Endothelial cell of umbilical vein (primary cell): ENCODE measurements around the gene NALCN. TPM values are rescaled to one million over a fixed set of nuclear protein-coding genes. Genes with fewer than 3 reads are reported as not detected.

Experiments used
- BruUV-seq: library from RNA; stranded (reverse); fragments of 400-500 nt; replicated peaks from 2 replicates; lab custom pipeline; 2021; lab: Mats Ljungman, UMichigan
- CTCF ChIA-PET: fragments of 300-600, 350-600 bp; sonication (Branson Sonifier 250); formaldehyde crosslinking; loops from one replicate; lab custom pipeline; 2021; ENCODE audit warnings: antibody characterized with exemption, inconsistent platforms; lab: Charles Lee
- POLR2A ChIA-PET: fragments of 300-600, 350-600 bp; sonication (Branson Sonifier 250); formaldehyde crosslinking; loops from one replicate; lab custom pipeline; 2021; ENCODE audit warnings: antibody characterized with exemption, inconsistent platforms; lab: Charles Lee
- DNase-seq: peaks from one replicate; pipeline ENCODE4 v3.0.0-alpha.2; 2011; ENCODE audit warnings: low read depth, low spot score
- FAIRE-seq: peaks from 2 replicates; lab custom pipeline; 2011; peaks lifted over from hg19 to GRCh38; lab: Jason Lieb, UNC
- H2AFZ ChIP-seq: 2 replicates; pipeline ENCODE4 v1.6.0; 2012; ENCODE audit warnings: low read depth, low read length, control low read depth, inconsistent platforms
- H3K27ac ChIP-seq: 2 replicates; pipeline ENCODE4 v1.5.1; 2011; ENCODE audit warnings: low read depth, mild to moderate bottlenecking, control low read depth, low read length, moderate library complexity; ENCODE audit not compliant: insufficient read depth
- H3K27me3 ChIP-seq, 2 experiments: 2 replicates each; pipeline versions ENCODE4 v1.6.0 to v1.6.1; 2011; ENCODE audit warnings: low read length in 2 of 2, mixed read lengths in 1 of 2; ENCODE audit not compliant: control insufficient read depth in 2 of 2, insufficient read depth in 2 of 2
- H3K36me3 ChIP-seq, 2 experiments: 2 replicates in 1 of 2; 3 replicates in 1 of 2; pipeline ENCODE4 v1.5.1; 2011; ENCODE audit warnings: low read length in 2 of 2, mild to moderate bottlenecking in 1 of 2, moderate library complexity in 1 of 2; ENCODE audit not compliant: control insufficient read depth in 2 of 2, insufficient read depth in 2 of 2; ENCODE audit errors: extremely low read depth in 1 of 2
- H3K4me1 ChIP-seq: 3 replicates; pipeline ENCODE4 v1.5.1; 2011; ENCODE audit warnings: mild to moderate bottlenecking, low read length; ENCODE audit not compliant: control insufficient read depth, insufficient read depth; ENCODE audit errors: extremely low read depth
- H3K4me2 ChIP-seq: 2 replicates; pipeline ENCODE4 v1.6.1; 2011; ENCODE audit warnings: low read length, control low read depth, mixed read lengths; ENCODE audit not compliant: insufficient read depth
- H3K4me3 ChIP-seq, 3 experiments: fragments of 200-600 bp in 1 of 3; sonication (generic), shearing (Covaris generic) in 1 of 3; replicated peaks in 1 of 3; 2 replicates each; pipeline ENCODE4 v1.5.1; 2011 to 2016; ENCODE audit warnings: control low read depth in 3 of 3, low read length in 3 of 3, mild to moderate bottlenecking in 2 of 3, inconsistent platforms in 1 of 3, low read depth in 1 of 3, moderate library complexity in 1 of 3; ENCODE audit not compliant: insufficient read depth in 1 of 3
- H3K79me2 ChIP-seq: 2 replicates; pipeline ENCODE4 v1.6.0; 2012; ENCODE audit warnings: low read length, inconsistent platforms; ENCODE audit not compliant: control insufficient read depth, insufficient read depth
- H3K9ac ChIP-seq: replicated peaks from 2 replicates; pipeline ENCODE3; 2011; ENCODE audit warnings: low read length, control low read depth; ENCODE audit not compliant: insufficient read depth; ENCODE audit errors: extremely low read depth
- H3K9me1 ChIP-seq: replicated peaks from 3 replicates; pipeline ENCODE4 v1.6.0; 2011; ENCODE audit warnings: mild to moderate bottlenecking, low read length; ENCODE audit not compliant: control insufficient read depth, insufficient read depth; ENCODE audit errors: extremely low read depth
- H3K9me3 ChIP-seq: replicated peaks from 2 replicates; pipeline ENCODE4 v1.5.1; 2012; ENCODE audit warnings: low read length, inconsistent platforms; ENCODE audit not compliant: control insufficient read depth, insufficient read depth
- H4K20me1 ChIP-seq: replicated peaks from 2 replicates; pipeline ENCODE3; 2011; ENCODE audit warnings: mild to moderate bottlenecking, low read length; ENCODE audit not compliant: control insufficient read depth, insufficient read depth; ENCODE audit errors: extremely low read depth
- CTCF ChIP-seq, 2 donors: IDR thresholded peaks; 1 replicate in 1 of 2; 2 replicates in 1 of 2; pipeline ENCODE4 v1.5.1; 2011; ENCODE audit warnings: low read length in 2 of 2, mild to moderate bottlenecking in 2 of 2, moderate library complexity in 2 of 2, control low read depth in 1 of 2, inconsistent platforms in 1 of 2, low read depth in 1 of 2; ENCODE audit not compliant: insufficient read depth in 1 of 2; ENCODE audit errors: extremely low read depth in 1 of 2
- EZH2 ChIP-seq: IDR thresholded peaks from 2 replicates; pipeline ENCODE4 v1.6.1; 2012; ENCODE audit warnings: borderline replicate concordance, low read depth, mild to moderate bottlenecking, moderate library complexity, low read length, inconsistent platforms; ENCODE audit not compliant: severe bottlenecking
- FOS ChIP-seq: IDR thresholded peaks from 2 replicates; pipeline ENCODE4 v1.6.1; 2011; ENCODE audit warnings: mild to moderate bottlenecking, low read length, moderate library complexity, borderline replicate concordance; ENCODE audit not compliant: insufficient read depth
- GATA2 ChIP-seq: IDR thresholded peaks from 2 replicates; pipeline ENCODE4 v1.7.0; 2011; ENCODE audit warnings: low read depth, mild to moderate bottlenecking, moderate library complexity, mixed read lengths, low read length; ENCODE audit not compliant: insufficient read length, insufficient read depth
- JUN ChIP-seq: IDR thresholded peaks from 2 replicates; pipeline ENCODE4 v1.6.1; 2011; ENCODE audit warnings: borderline replicate concordance, low read depth; ENCODE audit not compliant: insufficient read length, insufficient read depth
- MYC ChIP-seq: IDR thresholded peaks from one replicate; pipeline ENCODE4 v1.6.1; 2011; ENCODE audit warnings: mild to moderate bottlenecking, low read depth, low read length
- POLR2A ChIP-seq: IDR thresholded peaks from 2 replicates; pipeline ENCODE4 v1.6.1; 2012; ENCODE audit warnings: low read depth, mild to moderate bottlenecking, control low read depth, low read length
- POLR2AphosphoS5 ChIP-seq: IDR thresholded peaks from 2 replicates; pipeline ENCODE4 v1.6.1; 2012; ENCODE audit warnings: low read depth, mild to moderate bottlenecking, control low read depth, low read length, moderate library complexity; ENCODE audit not compliant: insufficient read depth
- dilution Hi-C: fragments of 300-500 bp; cut with MboI; formaldehyde crosslinking; loops from one replicate; pipeline ENCODE4 v1.15.0; 2019; ENCODE audit warnings: low sequenced_read_pairs; ENCODE audit not compliant: extremely low pct_ligation_motif_present
- intact Hi-C: fragments of 100-400 bp; cut with micrococcal nuclease; formaldehyde crosslinking; loops from one replicate; pipeline ENCODE4 v1.10.0; 2022
- polyA plus RNA-seq, 4 experiments: library from polyadenylated mRNA; depleted of rRNA in 3 of 4; stranded (reverse) in 3 of 4; unstranded in 1 of 4; fragments of >200 nt; gene quantifications; 2 replicates each; pipeline versions ENCODE4 v1.2.1 to v1.2.3, GENCODE V29; 2011 to 2012; ENCODE audit warnings: missing spikeins in 1 of 4
- total RNA-seq: library from RNA; stranded (reverse); gene quantifications from 2 replicates; pipeline ENCODE4 v1.2.3, GENCODE V29; 2021
- TF ChIP-seq, protein P1 (sequence below): IDR thresholded peaks from 2 replicates; pipeline ENCODE4 v1.6.1; 2011; ENCODE audit not compliant: insufficient read depth, insufficient read length

The NALCN gene
- total and polyA plus RNA-seq, 2 donors (not counting 3 experiments of a cell fraction or from before 2014, with no cell fraction given) = 3.3 to 4.4 TPM

DNA sequence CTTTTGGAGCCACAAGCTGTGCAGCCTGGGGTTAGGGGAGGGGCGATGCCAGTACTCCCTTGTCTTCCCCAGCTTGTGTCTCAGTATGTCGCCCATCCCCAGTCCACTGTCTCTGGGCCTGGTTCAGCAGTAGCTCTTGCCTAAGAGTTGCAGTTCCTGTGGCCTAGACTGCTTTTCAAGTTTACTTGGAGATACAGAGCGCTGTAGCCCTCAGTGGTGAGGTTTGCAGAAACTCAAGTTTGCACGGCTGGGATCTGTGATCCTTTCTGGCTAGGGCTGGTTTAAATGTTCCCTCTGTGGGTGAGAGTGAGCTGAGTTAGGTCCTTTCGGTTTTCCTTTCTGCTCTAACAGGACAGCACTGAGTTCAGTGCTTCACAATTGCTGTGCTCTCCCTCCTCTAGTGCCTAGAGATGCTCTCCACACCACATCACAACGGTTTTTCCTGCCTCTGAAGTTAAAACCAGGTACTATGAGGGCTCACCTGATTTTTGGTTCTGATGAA, 381.1 kb downstream of the NALCN start:
- TF ChIP-seq POLR2A (no peak), EZH2 (no peak), GATA2 (no peak), JUN (no peak), POLR2AphosphoS5 (no peak), FOS (no peak), CTCF (IDR thresholded peaks at IDR 0.05; ENCODE audit: extremely low read depth in 1 of 2, insufficient read depth in 1 of 2, low read depth in 1 of 2, low read length in 2 of 2) (no peak), MYC (no peak)
- TF ChIP-seq, protein P1, sequence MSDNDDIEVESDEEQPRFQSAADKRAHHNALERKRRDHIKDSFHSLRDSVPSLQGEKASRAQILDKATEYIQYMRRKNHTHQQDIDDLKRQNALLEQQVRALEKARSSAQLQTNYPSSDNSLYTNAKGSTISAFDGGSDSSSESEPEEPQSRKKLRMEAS = no peak
- intact Hi-C loops = no loop called here
- dilution Hi-C loops = no loop called here
- H3K4me3 ChIP-seq = no peak overlapping the region
- no peak overlapping the region for H3K27ac ChIP-seq
- no peak overlapping the region for H3K9ac ChIP-seq
- no peaks in the 10 kb centered on the region for H3K9me1 ChIP-seq
- no peak for DNase-seq
- H3K36me3 ChIP-seq = no peaks in the 10 kb centered on the region
- ChIA-PET CTCF (no interaction called here), POLR2A (no interaction called here)
- no peaks in the 10 kb centered on the region for H3K79me2 ChIP-seq
- BruUV-seq = no TSS peak
- no peak for FAIRE-seq
- no peaks in the 10 kb centered on the region for H4K20me1 ChIP-seq
- H2AFZ ChIP-seq = no peak overlapping the region
- no peaks in the 10 kb centered on the region for H3K4me1 ChIP-seq
- H3K27me3 ChIP-seq = no peaks in the 10 kb centered on the region
- H3K4me2 ChIP-seq = no peak overlapping the region
- H3K9me3 ChIP-seq = no peaks in the 10 kb centered on the region
